Measurements from ENCODE around the gene FSHR. TPM values are rescaled to one million over a fixed set of nuclear protein-coding genes. Genes with fewer than 3 reads are reported as not detected.

Gene FSHR
- total RNA-seq, 1 experiment from 2014 or later: not detected

GRCh38 chr2:48993576-48993975 is 160.7 kb downstream of the FSHR start:
- Histone ChIP-seq H3K4me1 (ENCODE audit: insufficient read depth, low read length) (no peaks in the 10 kb centered on the region), H3K4me3 (ENCODE audit: low read length) (no peak overlapping the region), H2AFZ (ENCODE audit: low read length) (no peak overlapping the region), H3K27ac (ENCODE audit: low read length) (no peak overlapping the region), H3K36me3 (ENCODE audit: low read depth, low read length) (no peaks in the 10 kb centered on the region), H4K20me1 (ENCODE audit: low read length) (no peaks in the 10 kb centered on the region), H3K9me3 (ENCODE audit: low read length) (no peaks in the 10 kb centered on the region), H3K9me2 (replicated peaks; ENCODE audit: low read length) (no peaks in the 10 kb centered on the region), H3F3A (ENCODE audit: low read length, unreplicated experiment) (no peaks in the 10 kb centered on the region), H3K4me2 (ENCODE audit: low read length) (no peak overlapping the region), H3K9ac (ENCODE audit: low read length) (no peak overlapping the region), H3K27me3 (ENCODE audit: low read length) (no peaks in the 10 kb centered on the region), H3K79me2 (ENCODE audit: low read length) (no peaks in the 10 kb centered on the region)
- ChIA-PET CTCF (no interaction called here), POLR2A (ENCODE audit: unreplicated experiment) (no interaction called here)
- BruUV-seq (replicated peaks): no TSS peak
- DNase-seq: no peak
- ATAC-seq: no peak
- no peak for TF ChIP-seq CTCF (conservative IDR thresholded peaks at IDR 0.05; ENCODE audit: low read depth, low read length)
- intact Hi-C loops (cut with micrococcal nuclease): no loop called here

- ChIA-PET POLR2A (ENCODE audit: unreplicated experiment) (no interaction called here), CTCF (no interaction called here)
- H3K9me3 ChIP-seq (ENCODE audit: low read length): no peaks in the 10 kb centered on the region
- ATAC-seq (no peak), DNase-seq (no peak)
- H3K4me3 ChIP-seq (ENCODE audit: low read length): no peak overlapping the region
- no peak overlapping the region for H3K27ac ChIP-seq (ENCODE audit: low read length)
- H3K9ac ChIP-seq (ENCODE audit: low read length): no peak overlapping the region
- H3K36me3 ChIP-seq (ENCODE audit: low read depth, low read length): no peaks in the 10 kb centered on the region
- H3K27me3 ChIP-seq (ENCODE audit: low read length): no peaks in the 10 kb centered on the region
- H3K4me2 ChIP-seq (ENCODE audit: low read length): no peak overlapping the region
- no peaks in the 10 kb centered on the region for H3K9me2 ChIP-seq (replicated peaks; ENCODE audit: low read length)
- H2AFZ ChIP-seq (ENCODE audit: low read length): no peak overlapping the region
- H4K20me1 ChIP-seq (ENCODE audit: low read length): no peaks in the 10 kb centered on the region
- H3F3A ChIP-seq (ENCODE audit: low read length, unreplicated experiment): no peaks in the 10 kb centered on the region
- H3K4me1 ChIP-seq (ENCODE audit: insufficient read depth, low read length): no peaks in the 10 kb centered on the region
- TF ChIP-seq CTCF (conservative IDR thresholded peaks at IDR 0.05; ENCODE audit: low read depth, low read length) (no peak), EZH2phosphoT487 (IDR thresholded peaks at IDR 0.05; ENCODE audit: borderline replicate concordance, low read length) (no peak), EZH2 (IDR thresholded peaks at IDR 0.05; ENCODE audit: low read length, unreplicated experiment) (no peak)
- no TSS peak for BruUV-seq (replicated peaks)
- intact Hi-C loops (cut with micrococcal nuclease): no loop called here
- H3K79me2 ChIP-seq (ENCODE audit: low read length): no peaks in the 10 kb centered on the region
Measured at GRCh38 chr2:48991415-48992131, 162.7 kb downstream of the FSHR start.

GRCh38 chr2:48984922-48985321 is 169.4 kb downstream of the FSHR start:
- ChIA-PET CTCF (no interaction called here), POLR2A (ENCODE audit: unreplicated experiment) (no interaction called here)
- no peak for TF ChIP-seq CTCF (conservative IDR thresholded peaks at IDR 0.05; ENCODE audit: low read depth, low read length)
- TF ChIP-seq EZH2phosphoT487 (IDR thresholded peaks at IDR 0.05; ENCODE audit: borderline replicate concordance, low read length): no peak
- no peak for TF ChIP-seq EZH2 (IDR thresholded peaks at IDR 0.05; ENCODE audit: low read length, unreplicated experiment)
- H3F3A ChIP-seq (ENCODE audit: low read length, unreplicated experiment): no peaks in the 10 kb centered on the region
- no peaks in the 10 kb centered on the region for H3K79me2 ChIP-seq (ENCODE audit: low read length)
- H4K20me1 ChIP-seq (ENCODE audit: low read length): no peaks in the 10 kb centered on the region
- H3K4me2 ChIP-seq (ENCODE audit: low read length): no peak overlapping the region
- BruUV-seq (replicated peaks): no TSS peak
- intact Hi-C loops (cut with micrococcal nuclease): no loop called here
- DNase-seq (no peak), ATAC-seq (no peak)
- H3K9me2 ChIP-seq (replicated peaks; ENCODE audit: low read length): no peaks in the 10 kb centered on the region
- H3K4me1 ChIP-seq (ENCODE audit: insufficient read depth, low read length): no peaks in the 10 kb centered on the region
- no peak overlapping the region for H3K9ac ChIP-seq (ENCODE audit: low read length)
- 0 out of 2 replicates have a peak, but pooled peaks cover 7% of the 10 kb centered on the region for H3K9me3 ChIP-seq (ENCODE audit: low read length)
- no peak overlapping the region for H3K27ac ChIP-seq (ENCODE audit: low read length)
- no peak overlapping the region for H3K4me3 ChIP-seq (ENCODE audit: low read length)
- no peaks in the 10 kb centered on the region for H3K36me3 ChIP-seq (ENCODE audit: low read depth, low read length)
- no peak overlapping the region for H2AFZ ChIP-seq (ENCODE audit: low read length)
- no peaks in the 10 kb centered on the region for H3K27me3 ChIP-seq (ENCODE audit: low read length)

Data from PC-3 (cell line).